ENCODE results near the gene CTBP2. TPM values are rescaled to one million over a fixed set of nuclear protein-coding genes. Genes with fewer than 3 reads are reported as not detected.
A peak's percentile ranks its signal among the peaks of the same experiment; 100 is the strongest.

CTBP2 gene
- total RNA-seq, 1 experiment from 2014 or later: 125 TPM

DNA sequence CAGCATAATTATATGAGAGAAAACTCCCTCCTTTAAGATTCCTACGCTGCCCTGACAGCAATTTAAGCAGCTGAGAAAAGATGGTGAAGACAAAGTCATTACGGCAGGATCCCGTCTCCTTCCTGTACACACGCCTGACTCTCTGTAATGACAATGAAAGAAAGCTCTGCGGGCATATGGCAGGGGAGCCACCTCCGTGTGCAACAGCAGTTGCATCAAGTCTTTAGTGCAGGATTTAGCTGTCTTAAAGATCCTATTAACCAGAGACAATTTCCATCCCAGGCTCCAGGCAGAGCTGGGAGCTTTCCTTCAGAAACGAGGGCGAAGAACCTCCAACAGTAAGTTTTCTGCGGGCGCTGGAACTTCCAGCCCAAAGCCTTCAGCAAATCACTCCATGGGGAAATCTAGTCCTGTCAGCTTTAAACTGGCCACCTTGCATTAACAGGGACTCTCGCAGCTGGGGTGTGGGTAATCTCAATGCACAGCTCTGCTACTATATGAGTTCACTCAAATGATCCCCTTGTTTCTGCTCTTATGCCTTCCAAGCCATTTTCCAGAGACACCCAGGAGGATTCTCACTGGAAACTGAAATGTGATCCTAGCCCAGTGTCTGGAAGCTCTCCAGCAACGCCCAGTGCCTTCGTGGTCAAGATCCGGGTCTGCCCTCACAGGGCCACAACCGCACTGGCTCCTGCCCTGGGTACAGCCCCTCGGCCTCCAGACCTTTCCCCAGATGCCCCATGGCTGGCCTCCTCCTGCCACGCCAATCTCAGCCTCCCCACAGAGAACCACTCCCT, 74.9 kb downstream of the CTBP2 start:
- Histone ChIP-seq H3K4me3 (ENCODE audit: low read depth in 2 of 2, low read length in 2 of 2) (peak overlapping the region in 1 of 2 experiments; percentile 25; a peak in 3 of 4 replicates), H3K36me3 (ENCODE audit: control insufficient read depth, insufficient read depth, low read length) (0 out of 2 replicates have a peak, but pooled peaks cover 2% of the 10 kb centered on the region), H3K27ac (ENCODE audit: low read length) (peak overlapping the region; percentile 81), H3K27me3 (ENCODE audit: control insufficient read depth, insufficient read depth, low read length) (no peaks in the 10 kb centered on the region), H3K4me1 (ENCODE audit: control insufficient read depth, insufficient read depth, low read length) (peaks cover 34% of the 10 kb centered on the region), H3K9me3 (ENCODE audit: control insufficient read depth, insufficient read depth, low read depth, low read length) (no peaks in the 10 kb centered on the region)
- in situ Hi-C loops (cut with HindIII; ENCODE audit: low pct_unique_long_range_greater_than_20kb, low sequenced_read_pairs): no loop called here
- CTCF ChIA-PET: interaction anchor here (1.1 kb wide), 1 partner anchor 37 kb away, joined by 5 read pairs; no protein-coding TSS in a partner anchor
- ATAC-seq (peak; percentile 36), DNase-seq (ENCODE audit: low read depth, low spot score) (no peak)
- intact Hi-C loops (cut with micrococcal nuclease; ENCODE audit: unreplicated experiment): loop anchor here (10.0 kb wide), 1 partner anchor 69 kb away; no protein-coding TSS in a partner anchor
- POLR2A ChIA-PET: interaction anchor here (0.8 kb wide), 1 partner anchor 29 kb away, joined by 3 read pairs; no protein-coding TSS in a partner anchor
- BruUV-seq (replicated peaks): no TSS peak
- TF ChIP-seq, protein P1, sequence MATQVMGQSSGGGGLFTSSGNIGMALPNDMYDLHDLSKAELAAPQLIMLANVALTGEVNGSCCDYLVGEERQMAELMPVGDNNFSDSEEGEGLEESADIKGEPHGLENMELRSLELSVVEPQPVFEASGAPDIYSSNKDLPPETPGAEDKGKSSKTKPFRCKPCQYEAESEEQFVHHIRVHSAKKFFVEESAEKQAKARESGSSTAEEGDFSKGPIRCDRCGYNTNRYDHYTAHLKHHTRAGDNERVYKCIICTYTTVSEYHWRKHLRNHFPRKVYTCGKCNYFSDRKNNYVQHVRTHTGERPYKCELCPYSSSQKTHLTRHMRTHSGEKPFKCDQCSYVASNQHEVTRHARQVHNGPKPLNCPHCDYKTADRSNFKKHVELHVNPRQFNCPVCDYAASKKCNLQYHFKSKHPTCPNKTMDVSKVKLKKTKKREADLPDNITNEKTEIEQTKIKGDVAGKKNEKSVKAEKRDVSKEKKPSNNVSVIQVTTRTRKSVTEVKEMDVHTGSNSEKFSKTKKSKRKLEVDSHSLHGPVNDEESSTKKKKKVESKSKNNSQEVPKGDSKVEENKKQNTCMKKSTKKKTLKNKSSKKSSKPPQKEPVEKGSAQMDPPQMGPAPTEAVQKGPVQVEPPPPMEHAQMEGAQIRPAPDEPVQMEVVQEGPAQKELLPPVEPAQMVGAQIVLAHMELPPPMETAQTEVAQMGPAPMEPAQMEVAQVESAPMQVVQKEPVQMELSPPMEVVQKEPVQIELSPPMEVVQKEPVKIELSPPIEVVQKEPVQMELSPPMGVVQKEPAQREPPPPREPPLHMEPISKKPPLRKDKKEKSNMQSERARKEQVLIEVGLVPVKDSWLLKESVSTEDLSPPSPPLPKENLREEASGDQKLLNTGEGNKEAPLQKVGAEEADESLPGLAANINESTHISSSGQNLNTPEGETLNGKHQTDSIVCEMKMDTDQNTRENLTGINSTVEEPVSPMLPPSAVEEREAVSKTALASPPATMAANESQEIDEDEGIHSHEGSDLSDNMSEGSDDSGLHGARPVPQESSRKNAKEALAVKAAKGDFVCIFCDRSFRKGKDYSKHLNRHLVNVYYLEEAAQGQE (IDR thresholded peaks at IDR 0.05; ENCODE audit: insufficient read depth in 1 of 2, low read depth in 2 of 2, low read length in 1 of 2): no peak
- TF ChIP-seq SIN3A (IDR thresholded peaks at IDR 0.05; ENCODE audit: borderline replicate concordance, insufficient read depth, low read depth, low read length): no peak
- TF ChIP-seq POLR2AphosphoS5 (IDR thresholded peaks at IDR 0.05; ENCODE audit: low read depth, low read length): no peak
- no peak for TF ChIP-seq TCF7L2 (IDR thresholded peaks at IDR 0.05; ENCODE audit: low read depth, low read length)
- TF ChIP-seq, protein P2, sequence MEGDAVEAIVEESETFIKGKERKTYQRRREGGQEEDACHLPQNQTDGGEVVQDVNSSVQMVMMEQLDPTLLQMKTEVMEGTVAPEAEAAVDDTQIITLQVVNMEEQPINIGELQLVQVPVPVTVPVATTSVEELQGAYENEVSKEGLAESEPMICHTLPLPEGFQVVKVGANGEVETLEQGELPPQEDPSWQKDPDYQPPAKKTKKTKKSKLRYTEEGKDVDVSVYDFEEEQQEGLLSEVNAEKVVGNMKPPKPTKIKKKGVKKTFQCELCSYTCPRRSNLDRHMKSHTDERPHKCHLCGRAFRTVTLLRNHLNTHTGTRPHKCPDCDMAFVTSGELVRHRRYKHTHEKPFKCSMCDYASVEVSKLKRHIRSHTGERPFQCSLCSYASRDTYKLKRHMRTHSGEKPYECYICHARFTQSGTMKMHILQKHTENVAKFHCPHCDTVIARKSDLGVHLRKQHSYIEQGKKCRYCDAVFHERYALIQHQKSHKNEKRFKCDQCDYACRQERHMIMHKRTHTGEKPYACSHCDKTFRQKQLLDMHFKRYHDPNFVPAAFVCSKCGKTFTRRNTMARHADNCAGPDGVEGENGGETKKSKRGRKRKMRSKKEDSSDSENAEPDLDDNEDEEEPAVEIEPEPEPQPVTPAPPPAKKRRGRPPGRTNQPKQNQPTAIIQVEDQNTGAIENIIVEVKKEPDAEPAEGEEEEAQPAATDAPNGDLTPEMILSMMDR (IDR thresholded peaks at IDR 0.05): no peak

DNA sequence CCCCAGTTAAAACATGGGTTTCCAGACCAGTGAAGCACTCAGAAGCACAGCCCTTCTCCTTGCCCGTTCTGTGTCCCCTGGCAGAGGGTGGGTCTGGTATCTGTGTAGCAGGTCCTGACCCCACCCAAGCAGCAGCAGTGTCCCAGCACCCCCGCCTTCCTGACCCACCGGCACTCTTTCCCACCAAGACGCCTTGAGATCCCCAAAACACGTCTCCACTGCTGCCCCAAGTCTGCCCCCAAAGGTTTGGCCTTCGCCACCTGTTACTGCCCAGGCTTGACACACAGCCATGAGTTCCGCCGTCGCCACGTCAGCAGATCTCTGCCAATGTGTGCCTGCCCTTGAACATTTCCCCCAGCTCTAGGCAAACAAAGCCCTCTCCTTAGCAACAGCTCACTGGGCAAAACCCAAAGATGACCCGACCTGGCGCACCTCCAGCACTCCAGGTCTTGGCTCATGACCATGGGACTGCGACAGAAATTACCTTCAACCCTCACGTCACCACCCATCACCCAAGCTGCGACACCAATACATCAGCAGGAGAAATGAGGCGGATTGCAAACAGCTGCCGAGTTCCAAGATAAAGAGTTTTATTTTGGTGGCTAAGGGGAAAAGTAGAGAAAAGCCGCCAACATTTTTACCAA, 75.6 kb downstream of the CTBP2 start:
- no TSS peak for BruUV-seq (replicated peaks)
- no peaks in the 10 kb centered on the region for H3K9me3 ChIP-seq (ENCODE audit: control insufficient read depth, insufficient read depth, low read depth, low read length)
- ChIA-PET POLR2A (interaction anchor here (0.6 to 0.8 kb wide), 3 partner anchors 30 to 1082 kb away, joined by 3 to 11 read pairs (median 3); no protein-coding TSS in a partner anchor), CTCF (interaction anchor here (1.1 kb wide), 1 partner anchor 37 kb away, joined by 5 read pairs; no protein-coding TSS in a partner anchor)
- H3K27me3 ChIP-seq (ENCODE audit: control insufficient read depth, insufficient read depth, low read length): no peaks in the 10 kb centered on the region
- peaks cover 34% of the 10 kb centered on the region for H3K4me1 ChIP-seq (ENCODE audit: control insufficient read depth, insufficient read depth, low read length)
- TF ChIP-seq, protein P2 (IDR thresholded peaks at IDR 0.05): no peak
- H3K27ac ChIP-seq (ENCODE audit: low read length): peak overlapping the region; percentile 81
- H3K4me3 ChIP-seq (ENCODE audit: low read depth in 2 of 2, low read length in 2 of 2): peak overlapping the region in 1 of 2 experiments; percentile 25; a peak in 3 of 4 replicates
- 0 out of 2 replicates have a peak, but pooled peaks cover 2% of the 10 kb centered on the region for H3K36me3 ChIP-seq (ENCODE audit: control insufficient read depth, insufficient read depth, low read length)
- in situ Hi-C loops (cut with HindIII; ENCODE audit: low pct_unique_long_range_greater_than_20kb, low sequenced_read_pairs) (no loop called here), intact Hi-C loops (cut with micrococcal nuclease; ENCODE audit: unreplicated experiment) (loop anchor here (10.0 kb wide), 1 partner anchor 70 kb away; no protein-coding TSS in a partner anchor)
- DNase-seq (ENCODE audit: low read depth, low spot score) (peak; percentile 85), ATAC-seq (peak; percentile 80)

All from Panc1 (cell line).